Neural progenitor cell (in vitro differentiated cells): ENCODE results near the gene SGO2.

Experiments used
- CTCF ChIP-seq: fragments of 200-600 bp; sonication (generic); IDR thresholded peaks from 2 replicates; pipeline ENCODE4 v1.5.1; 2017; ENCODE audit warnings: antibody characterized with exemption, mild to moderate bottlenecking
- EZH2 ChIP-seq: fragments of 200-600 bp; sonication (generic); IDR thresholded peaks from 2 replicates; pipeline ENCODE4 v1.6.1; 2017; ENCODE audit warnings: antibody characterized with exemption, mild to moderate bottlenecking, moderate library complexity
- EZH2phosphoT487 ChIP-seq: fragments of 200-600 bp; sonication (generic); IDR thresholded peaks from 2 replicates; pipeline ENCODE4 v1.6.1; 2017; ENCODE audit warnings: antibody characterized with exemption

- no peak for TF ChIP-seq CTCF
- TF ChIP-seq EZH2phosphoT487 = no peak
- no peak for TF ChIP-seq EZH2
Measured at GRCh38 chr2:200599206-200599605, 73.2 kb downstream of the SGO2 start.
